HG02884 (cell line): ENCODE results near the gene SLC18B1.
A peak's percentile ranks its signal among the peaks of the same experiment; 100 is the strongest.
"Not testable (repeated sequence)": the region's sequence is repeated elsewhere in the genome, so short reads cannot be mapped to it uniquely, and the experiment has no call there.

Source experiments
- ATAC-seq: cut with Tn5 transposase; IDR thresholded peaks from one replicate; pipeline ENCODE4 v1.9.1; 2021; ENCODE audit warnings: mild to moderate bottlenecking, moderate library complexity; ENCODE audit not compliant: unreplicated experiment

Gene SLC18B1

GRCh38 chr6:132800656-132801055 lies 2.2 kb upstream of the SLC18B1 start:
- no peak for ATAC-seq

DNA sequence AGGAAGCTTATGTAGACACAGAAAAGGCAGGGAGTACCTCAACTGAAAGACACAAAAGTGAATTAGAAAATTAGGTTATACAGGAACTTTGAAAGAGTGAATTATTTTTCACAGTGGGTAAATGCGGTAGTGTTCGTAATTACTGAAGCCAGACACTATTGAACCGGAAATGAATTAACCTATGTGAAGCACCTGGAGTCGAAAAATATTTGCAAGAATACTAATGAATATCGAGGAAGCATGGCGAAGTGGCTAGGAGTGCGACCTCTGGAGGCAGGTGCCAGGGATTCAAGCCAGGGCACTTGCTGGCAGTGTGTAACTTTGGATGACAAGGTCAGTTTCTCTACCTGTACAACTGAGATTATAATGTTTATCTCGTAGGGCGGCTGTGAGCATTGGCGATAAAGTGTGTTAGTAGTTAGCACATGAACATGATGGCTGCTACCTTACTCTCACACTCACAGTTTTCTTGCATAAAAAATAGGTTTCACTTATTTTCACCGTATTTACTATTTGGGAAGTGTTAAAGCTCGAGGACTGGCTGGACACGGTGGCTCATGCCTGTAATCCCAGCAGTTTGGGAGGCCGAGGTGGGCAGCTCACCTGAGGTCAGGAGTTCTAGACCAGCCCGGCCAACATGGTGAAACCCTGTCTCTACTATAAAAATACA lies 567 bp upstream of the SLC18B1 start:
- peak; percentile 81 for ATAC-seq

GRCh38 chr6:132795461-132795860 lies 3.0 kb downstream of the SLC18B1 start:
- ATAC-seq: no peak

DNA sequence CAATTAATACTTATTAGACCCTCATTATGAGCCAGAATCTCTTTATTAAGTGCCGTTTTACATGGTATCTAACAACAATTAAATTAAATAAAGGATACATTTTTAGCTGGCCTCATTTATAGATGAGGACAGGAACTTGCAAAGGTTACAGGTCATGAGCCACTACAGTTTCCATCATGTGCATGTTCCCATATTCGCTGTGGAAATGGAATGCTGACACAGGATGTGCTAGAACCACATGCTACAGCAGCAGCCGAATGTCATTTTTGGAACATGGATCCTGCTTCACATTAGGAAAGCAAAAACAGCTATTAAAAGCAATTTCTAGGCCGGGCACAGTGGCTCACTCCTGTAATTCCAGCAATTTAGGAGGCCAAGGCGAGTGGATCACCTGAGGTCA lies 5.9 kb downstream of the SLC18B1 start:
- no peak for ATAC-seq

DNA sequence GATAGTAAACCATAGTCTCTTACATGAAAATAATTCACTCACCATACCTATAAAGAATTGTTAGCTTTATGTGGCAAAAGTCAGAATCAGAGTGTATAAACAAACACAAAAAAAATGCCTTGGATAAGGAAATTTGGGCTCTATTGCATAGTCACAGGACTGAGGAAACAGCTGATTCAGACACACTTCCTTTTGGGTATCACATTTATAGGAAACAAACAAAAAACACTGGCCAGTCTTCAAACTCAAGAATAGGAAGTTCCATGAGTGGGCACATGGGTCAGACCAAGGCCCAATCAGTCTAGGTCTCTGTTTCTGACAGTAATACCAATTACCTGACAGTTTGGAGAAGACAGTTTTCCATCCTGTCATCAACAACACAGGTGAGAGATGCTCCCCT lies 8.0 kb downstream of the SLC18B1 start:
- ATAC-seq: no peak

GRCh38 chr6:132789396-132789776 lies 9.1 kb downstream of the SLC18B1 start:
- ATAC-seq: no peak

GRCh38 chr6:132788658-132789395 lies 9.6 kb downstream of the SLC18B1 start:
- no peak for ATAC-seq

DNA sequence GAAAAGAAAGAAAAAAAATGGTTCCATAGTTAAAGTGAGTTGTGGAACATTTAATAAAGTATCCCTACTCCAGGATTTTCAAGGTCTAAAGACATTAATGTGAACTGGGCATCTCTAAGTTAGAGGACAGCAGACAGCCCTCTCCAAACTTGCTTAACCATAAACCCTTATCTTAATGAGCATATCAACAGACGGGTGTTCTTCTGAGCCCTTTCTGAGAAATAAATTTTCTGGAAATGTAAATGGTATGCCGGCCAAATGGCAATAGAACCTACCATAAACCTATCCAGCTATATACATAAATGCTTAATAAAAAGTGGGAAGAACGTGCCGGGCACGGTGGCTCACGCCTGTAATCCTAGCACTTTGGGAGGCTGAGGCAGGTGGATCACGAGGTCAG lies 12.5 kb downstream of the SLC18B1 start:
- ATAC-seq: no peak

- no peak for ATAC-seq
These were observed 17.6 kb downstream of the SLC18B1 start for GRCh38 chr6:132780770-132781371.

GRCh38 chr6:132777881-132778280 lies 20.6 kb downstream of the SLC18B1 start:
- ATAC-seq: not testable (repeated sequence)

DNA sequence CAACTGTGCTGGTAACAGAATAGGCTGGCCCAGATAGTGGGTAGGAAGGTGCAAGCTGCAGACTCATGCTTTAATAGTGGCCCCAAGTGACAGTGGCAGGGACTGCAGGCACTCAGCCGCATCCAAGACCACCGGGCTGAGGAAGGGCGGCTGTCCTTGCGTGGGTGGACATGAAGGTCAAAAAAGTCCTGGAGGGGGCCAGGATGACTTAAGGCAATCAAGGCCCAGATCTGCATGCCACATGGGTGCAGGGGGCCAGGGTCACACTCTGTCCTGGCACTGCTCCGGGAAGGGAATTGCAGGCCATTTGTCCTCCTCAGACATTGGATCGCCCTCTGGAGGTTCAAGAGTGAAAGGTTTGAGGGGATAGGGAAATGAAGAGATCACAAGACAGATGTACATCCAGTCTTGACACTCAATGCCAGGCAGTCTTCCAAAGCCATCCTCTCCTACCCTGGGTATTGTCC lies 30.4 kb downstream of the SLC18B1 start:
- peak; percentile 79 for ATAC-seq

- ATAC-seq: no peak
These were observed 32.9 kb downstream of the SLC18B1 start for GRCh38 chr6:132765560-132765959.

DNA sequence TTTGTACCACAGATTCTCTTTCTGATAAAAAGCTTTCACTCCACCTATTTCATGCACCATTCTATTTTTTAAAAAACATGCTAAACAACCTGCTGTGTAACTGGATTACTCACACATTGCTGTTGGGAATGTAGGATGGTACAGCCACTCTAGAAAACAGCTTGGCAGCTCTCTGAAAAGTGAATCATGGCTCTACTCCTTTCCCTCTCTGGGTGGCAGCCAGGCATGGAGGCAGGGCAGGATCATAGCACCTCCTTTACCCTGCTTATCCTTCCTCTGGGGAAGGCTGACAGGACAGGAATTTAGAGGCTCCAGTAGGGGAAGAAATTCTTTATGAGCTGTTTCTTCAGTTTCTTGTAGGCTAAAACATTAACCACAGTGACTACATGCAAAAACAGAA lies 34.1 kb downstream of the SLC18B1 start:
- ATAC-seq: no peak

DNA sequence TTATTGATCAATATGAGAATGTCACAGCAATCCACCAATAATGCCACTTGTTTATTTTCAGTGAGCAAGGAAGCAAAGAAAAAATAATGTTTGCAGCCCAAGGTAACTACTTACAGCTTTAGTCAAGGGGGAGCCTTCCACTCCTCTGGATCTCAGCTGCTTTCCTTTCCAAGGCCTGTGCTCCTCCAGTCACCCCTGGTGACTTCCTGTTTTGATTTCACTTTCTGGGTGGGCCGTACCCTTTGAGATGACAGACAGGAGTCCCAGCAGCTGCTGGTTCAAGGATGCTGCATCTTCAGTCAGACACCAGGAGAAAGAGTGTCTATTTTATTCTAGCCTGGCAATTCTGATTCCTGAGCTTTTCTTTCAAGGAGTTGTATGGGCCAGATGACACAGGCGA lies 35.2 kb downstream of the SLC18B1 start:
- ATAC-seq: peak; percentile 83

DNA sequence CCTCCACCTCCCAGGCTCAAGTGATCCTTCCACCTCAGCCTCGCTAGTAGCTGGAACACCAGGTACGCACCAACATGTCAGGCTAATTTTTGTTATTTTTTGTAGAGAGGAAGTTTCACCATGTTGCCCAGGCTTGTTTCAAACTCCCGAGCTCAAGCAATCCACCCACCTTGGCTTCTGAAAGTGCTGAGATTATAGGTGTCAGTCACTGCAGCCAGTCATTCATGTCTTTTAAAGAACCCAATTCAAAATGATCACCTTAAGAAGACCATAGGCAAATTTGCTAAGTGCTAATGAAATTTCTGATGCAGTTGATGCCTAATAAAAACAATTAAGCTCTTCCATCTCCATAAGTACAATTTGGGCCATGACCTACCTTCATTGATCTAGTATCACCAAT lies 38.2 kb downstream of the SLC18B1 start:
- peak; percentile 39 for ATAC-seq

DNA sequence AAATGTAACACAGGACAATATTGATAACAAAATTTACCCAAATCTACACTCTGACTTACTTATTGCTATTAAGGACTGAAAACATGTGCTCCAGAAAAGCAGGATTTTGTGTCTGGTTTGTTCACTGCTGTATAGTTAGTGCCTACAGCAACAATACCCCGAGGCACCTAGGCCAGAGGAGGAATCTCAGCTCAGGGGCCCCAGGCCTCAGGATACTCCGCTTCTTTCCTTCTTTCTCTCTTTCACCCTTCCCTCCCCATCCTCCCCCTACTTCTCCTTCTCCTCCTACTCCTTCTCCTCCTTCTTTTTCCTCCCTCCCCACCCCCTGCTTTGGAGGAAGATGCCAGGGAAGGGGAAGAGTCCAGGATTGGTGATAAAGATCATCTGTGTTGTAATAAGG lies 39.7 kb downstream of the SLC18B1 start:
- ATAC-seq: no peak

DNA sequence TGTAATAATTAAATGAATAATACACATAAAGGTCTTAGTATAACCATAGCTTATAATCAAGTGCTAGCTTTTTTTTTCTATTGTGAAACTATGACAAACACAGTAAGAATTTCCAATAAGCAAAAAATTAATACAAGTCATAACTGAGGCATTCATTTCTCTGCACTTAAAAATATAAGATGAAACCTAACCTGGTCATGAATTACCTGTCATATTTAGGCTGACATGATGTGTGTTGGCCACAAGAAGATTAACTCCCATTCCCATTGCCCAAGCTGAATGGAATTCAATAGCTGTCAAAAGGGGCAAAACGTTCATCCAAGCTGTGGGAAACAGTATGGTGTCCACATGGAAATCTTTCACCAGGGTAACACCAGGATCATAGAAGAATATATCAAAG lies 46.2 kb downstream of the SLC18B1 start:
- ATAC-seq: no peak

- no peak for ATAC-seq
These were observed 46.6 kb downstream of the SLC18B1 start for GRCh38 chr6:132751828-132752227.

DNA sequence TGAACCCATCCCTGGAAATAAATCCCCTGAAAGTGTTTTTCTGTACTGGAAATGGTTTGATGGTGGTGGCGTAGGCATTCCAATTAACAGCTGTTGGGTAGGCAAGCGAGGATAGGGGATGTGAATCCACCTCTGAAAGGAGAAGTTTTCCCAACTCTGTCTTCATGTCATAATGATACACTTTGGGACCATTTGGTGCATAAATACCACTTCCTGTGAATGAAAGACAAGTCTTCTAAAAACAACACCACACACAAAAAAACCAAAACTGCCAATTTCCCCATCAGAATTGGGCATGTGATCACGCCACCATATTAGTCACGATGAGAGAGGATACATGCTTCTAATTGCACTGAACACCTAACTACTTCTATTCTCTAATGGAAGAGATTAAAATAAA lies 47.1 kb downstream of the SLC18B1 start:
- ATAC-seq: peak; percentile 34

GRCh38 chr6:132750455-132751248 lies 47.8 kb downstream of the SLC18B1 start:
- peak; percentile 74 for ATAC-seq

- no peak for ATAC-seq
These were observed 49.3 kb downstream of the SLC18B1 start for GRCh38 chr6:132749111-132749510.
